ENCODE measurements around the gene KDM8. TPM values are rescaled to one million over a fixed set of nuclear protein-coding genes. Genes with fewer than 3 reads are reported as not detected.
"Not testable (repeated sequence)": the region's sequence is repeated elsewhere in the genome, so short reads cannot be mapped to it uniquely, and the experiment has no call there.

Gene KDM8
- total RNA-seq, 4 donors from 2014 or later = 2.5 to 7.1 (median 3.7) TPM

DNA sequence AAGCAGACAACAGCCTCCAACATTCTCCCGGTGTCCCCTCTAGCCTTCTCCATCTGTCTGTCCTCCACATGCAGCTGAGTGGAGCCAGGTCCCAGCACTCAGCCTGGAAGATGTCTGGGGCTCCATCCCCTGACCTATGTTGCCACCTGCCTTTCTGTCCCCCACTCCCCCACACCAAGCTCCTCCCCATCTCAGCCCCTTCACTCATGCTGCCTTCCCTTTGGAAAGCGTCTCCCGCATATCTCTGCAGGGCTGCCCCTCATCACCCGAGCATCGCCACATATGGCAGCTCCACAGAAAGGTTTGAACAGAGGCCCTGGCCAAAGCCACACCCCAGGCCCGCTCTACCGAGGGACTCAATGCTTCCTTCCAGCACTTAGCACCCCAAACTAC, 41.0 kb downstream of the KDM8 start:
- intact Hi-C loops (cut with DNase I) = loop anchor here (5.0 kb wide), 2 partner anchors 73 to 93 kb away; no protein-coding TSS in a partner anchor
- Histone ChIP-seq H3K27me3 (no peaks in the 10 kb centered on the region), H3K4me1 (peaks cover 50 to 77% (median 72%) of the 10 kb centered on the region in 4 donors), H3K27ac (replicated peaks in 1 of 4) (peak overlapping the region; percentile 80 to 89 (median 84)), H3K4me3 (no peak overlapping the region), H3K36me3 (peaks cover 0 to 5% (median 0%) of the 10 kb centered on the region in 4 donors), H3K9me3 (no peaks in the 10 kb centered on the region)
- 91% methylated on average over 7 of the region's 7 CpGs for WGBS
- TF ChIP-seq EP300 (IDR thresholded peaks at IDR 0.05) (no peak), POLR2AphosphoS5 (IDR thresholded peaks at IDR 0.05) (no peak), POLR2A (IDR thresholded peaks at IDR 0.05; ENCODE audit: low read depth) (no peak)
- TF ChIP-seq, protein P1, sequence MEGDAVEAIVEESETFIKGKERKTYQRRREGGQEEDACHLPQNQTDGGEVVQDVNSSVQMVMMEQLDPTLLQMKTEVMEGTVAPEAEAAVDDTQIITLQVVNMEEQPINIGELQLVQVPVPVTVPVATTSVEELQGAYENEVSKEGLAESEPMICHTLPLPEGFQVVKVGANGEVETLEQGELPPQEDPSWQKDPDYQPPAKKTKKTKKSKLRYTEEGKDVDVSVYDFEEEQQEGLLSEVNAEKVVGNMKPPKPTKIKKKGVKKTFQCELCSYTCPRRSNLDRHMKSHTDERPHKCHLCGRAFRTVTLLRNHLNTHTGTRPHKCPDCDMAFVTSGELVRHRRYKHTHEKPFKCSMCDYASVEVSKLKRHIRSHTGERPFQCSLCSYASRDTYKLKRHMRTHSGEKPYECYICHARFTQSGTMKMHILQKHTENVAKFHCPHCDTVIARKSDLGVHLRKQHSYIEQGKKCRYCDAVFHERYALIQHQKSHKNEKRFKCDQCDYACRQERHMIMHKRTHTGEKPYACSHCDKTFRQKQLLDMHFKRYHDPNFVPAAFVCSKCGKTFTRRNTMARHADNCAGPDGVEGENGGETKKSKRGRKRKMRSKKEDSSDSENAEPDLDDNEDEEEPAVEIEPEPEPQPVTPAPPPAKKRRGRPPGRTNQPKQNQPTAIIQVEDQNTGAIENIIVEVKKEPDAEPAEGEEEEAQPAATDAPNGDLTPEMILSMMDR (IDR thresholded peaks at IDR 0.05) = no peak
- DNase-seq (ENCODE audit: extremely low spot score) = no peak

DNA sequence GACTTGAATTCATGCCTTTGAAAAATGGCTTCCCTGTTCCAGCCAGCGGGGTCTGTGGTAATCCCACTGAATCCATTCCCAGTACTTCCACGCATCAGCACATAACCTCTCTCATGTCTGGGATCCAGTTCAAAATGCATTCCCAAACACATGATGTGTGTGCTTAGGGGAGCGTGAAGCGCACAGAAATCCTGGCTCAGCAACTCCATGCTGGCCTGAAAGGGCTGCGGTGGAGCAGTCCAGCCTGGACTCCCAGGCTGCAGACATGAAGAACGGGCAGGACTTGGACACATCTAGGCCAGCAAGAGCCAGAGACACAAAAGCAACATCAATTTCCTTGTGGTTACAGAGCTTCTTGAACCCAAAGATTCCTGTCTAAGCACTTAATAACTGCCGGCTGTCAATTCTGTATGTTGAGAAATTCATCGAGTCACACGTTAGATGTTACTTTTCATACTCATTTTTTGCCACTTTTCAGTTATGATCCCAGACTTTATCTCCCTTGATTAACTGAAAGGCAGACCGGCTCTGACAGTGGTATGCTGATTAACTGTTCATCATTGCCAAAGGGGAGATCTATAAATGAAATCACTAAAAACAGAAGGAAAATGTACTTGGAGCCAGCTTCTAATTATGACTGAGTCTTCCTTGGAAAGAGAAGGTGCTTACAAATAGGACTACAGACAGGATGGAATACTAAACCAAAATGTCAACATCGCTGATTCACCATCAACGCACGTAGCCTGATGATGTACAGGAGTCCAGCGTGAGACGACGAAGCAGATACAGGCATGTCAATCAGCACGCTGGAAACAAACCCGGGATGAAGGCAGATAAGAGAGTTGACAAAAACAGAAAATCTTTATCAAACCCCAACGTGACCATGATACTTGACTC, 42.2 kb downstream of the KDM8 start:
- H3K4me3 ChIP-seq = no peak overlapping the region
- DNase-seq (ENCODE audit: extremely low spot score) = no peak
- peaks cover 0 to 5% (median 0%) of the 10 kb centered on the region in 4 donors for H3K36me3 ChIP-seq
- 49% methylated on average over 18 of the region's 19 CpGs for WGBS
- H3K27me3 ChIP-seq = no peaks in the 10 kb centered on the region
- intact Hi-C loops (cut with DNase I) = loop anchor here (5.0 kb wide), 1 partner anchor 82 kb away; no protein-coding TSS in a partner anchor
- TF ChIP-seq, protein P1 (IDR thresholded peaks at IDR 0.05) = no peak
- TF ChIP-seq POLR2A (IDR thresholded peaks at IDR 0.05; ENCODE audit: low read depth) (no peak), POLR2AphosphoS5 (IDR thresholded peaks at IDR 0.05) (peak; percentile 47 to 92), EP300 (IDR thresholded peaks at IDR 0.05) (no peak)
- H3K9me3 ChIP-seq = no peaks in the 10 kb centered on the region
- H3K4me1 ChIP-seq = peaks cover 50 to 68% (median 65%) of the 10 kb centered on the region in 4 donors
- peak overlapping the region; percentile 80 to 89 (median 84) for H3K27ac ChIP-seq (replicated peaks in 1 of 4)

DNA sequence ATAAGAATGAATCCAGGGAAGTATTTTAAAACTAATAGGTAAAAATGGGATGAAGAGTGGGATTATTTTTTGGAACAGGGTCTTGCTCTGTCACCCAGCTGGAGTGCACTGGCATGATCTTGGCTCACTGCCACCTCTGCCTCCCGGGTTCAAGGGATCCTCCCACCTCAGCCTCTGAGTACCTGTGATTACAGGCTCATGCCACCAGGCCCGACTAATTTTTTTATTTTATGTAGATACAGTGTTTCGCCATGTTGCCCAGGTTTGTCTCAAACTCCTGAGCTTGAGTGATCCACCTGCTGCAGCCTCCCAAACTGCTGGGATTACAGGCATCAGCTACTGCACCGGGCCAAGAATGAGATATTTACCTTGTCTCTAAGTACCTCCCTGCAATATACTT, 43.1 kb downstream of the KDM8 start:
- H3K4me3 ChIP-seq = no peak overlapping the region
- no peaks in the 10 kb centered on the region for H3K27me3 ChIP-seq
- peaks cover 0 to 1% (median 0%) of the 10 kb centered on the region in 4 donors for H3K36me3 ChIP-seq
- intact Hi-C loops (cut with DNase I) = loop anchor here (5.0 kb wide), 1 partner anchor 81 kb away; no protein-coding TSS in a partner anchor
- TF ChIP-seq EP300 (IDR thresholded peaks at IDR 0.05) (no peak), POLR2AphosphoS5 (IDR thresholded peaks at IDR 0.05) (no peak), POLR2A (IDR thresholded peaks at IDR 0.05; ENCODE audit: low read depth) (no peak)
- TF ChIP-seq, protein P1 (IDR thresholded peaks at IDR 0.05) = no peak
- peak; percentile 53 for DNase-seq (ENCODE audit: extremely low spot score)
- H3K4me1 ChIP-seq = peaks cover 46 to 62% (median 59%) of the 10 kb centered on the region in 4 donors
- H3K9me3 ChIP-seq = no peaks in the 10 kb centered on the region
- H3K27ac ChIP-seq (replicated peaks in 1 of 4) = peak overlapping the region; percentile 80 to 89 (median 84)
- 71% methylated on average over 4 of the region's 4 CpGs for WGBS

DNA sequence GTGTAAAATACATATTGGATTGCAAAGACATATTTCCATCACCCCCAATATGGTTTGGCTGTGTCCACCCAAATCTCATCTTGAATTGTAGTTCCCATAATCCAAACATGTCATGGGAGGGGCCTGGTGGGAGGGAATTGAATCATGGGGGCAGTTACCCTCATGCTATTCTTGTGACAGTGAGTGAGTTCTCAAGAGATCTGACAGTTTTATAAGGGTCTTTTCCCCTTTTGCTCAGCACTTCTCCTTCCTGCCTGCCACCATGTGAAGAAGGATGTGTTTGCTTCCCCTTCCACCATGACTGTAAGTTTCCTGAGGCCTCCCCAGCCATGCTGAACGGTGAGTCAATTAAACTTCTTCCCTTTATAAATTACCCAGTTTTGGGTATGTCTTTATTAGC, 43.8 kb downstream of the KDM8 start:
- Histone ChIP-seq H3K4me1 (peaks cover 41 to 62% (median 59%) of the 10 kb centered on the region in 4 donors), H3K27ac (replicated peaks in 1 of 4) (peak overlapping the region; percentile 80 to 89 (median 84))
- intact Hi-C loops (cut with DNase I) = loop anchor here (5.0 kb wide), 1 partner anchor 80 kb away; no protein-coding TSS in a partner anchor
- not testable (repeated sequence) for H3K4me3 ChIP-seq; H3K36me3 ChIP-seq; H3K9me3 ChIP-seq; DNase-seq (ENCODE audit: extremely low spot score); H3K27me3 ChIP-seq
- WGBS = 71% methylated on average over 1 of the region's 1 CpG

DNA sequence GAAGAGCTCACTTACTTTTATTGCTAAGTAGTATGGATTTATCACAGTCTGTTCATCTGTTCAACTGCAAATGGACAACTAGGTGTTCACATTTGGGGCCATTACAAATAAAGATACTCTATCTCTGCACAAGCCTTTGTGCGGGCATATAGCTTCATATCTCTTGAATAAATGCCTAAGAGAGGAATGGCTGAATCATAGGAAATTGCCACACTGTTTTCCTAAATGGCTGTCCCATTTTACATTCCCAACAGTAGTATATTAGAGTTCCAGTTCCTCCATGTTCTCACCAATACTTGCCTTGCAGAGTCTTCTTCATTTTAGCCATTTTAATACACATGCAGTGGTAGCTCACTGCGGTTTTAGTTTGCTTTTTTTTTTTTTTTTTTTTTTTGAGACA, 44.7 kb downstream of the KDM8 start:
- Histone ChIP-seq H3K27me3 (no peaks in the 10 kb centered on the region), H3K4me1 (peaks cover 33 to 62% (median 59%) of the 10 kb centered on the region in 4 donors), H3K27ac (replicated peaks in 1 of 4) (peak overlapping the region in 1 of 4 donors; percentile 89), H3K36me3 (no peaks in the 10 kb centered on the region), H3K9me3 (no peaks in the 10 kb centered on the region), H3K4me3 (no peak overlapping the region)
- WGBS = 94% methylated on average over 2 of the region's 2 CpGs
- intact Hi-C loops (cut with DNase I) = loop anchor here (5.0 kb wide), 1 partner anchor 79 kb away; no protein-coding TSS in a partner anchor
- DNase-seq (ENCODE audit: extremely low spot score) = no peak
- TF ChIP-seq, protein P1 (IDR thresholded peaks at IDR 0.05) = no peak
- TF ChIP-seq POLR2A (IDR thresholded peaks at IDR 0.05; ENCODE audit: low read depth) (no peak), EP300 (IDR thresholded peaks at IDR 0.05) (no peak), POLR2AphosphoS5 (IDR thresholded peaks at IDR 0.05) (no peak)

DNA sequence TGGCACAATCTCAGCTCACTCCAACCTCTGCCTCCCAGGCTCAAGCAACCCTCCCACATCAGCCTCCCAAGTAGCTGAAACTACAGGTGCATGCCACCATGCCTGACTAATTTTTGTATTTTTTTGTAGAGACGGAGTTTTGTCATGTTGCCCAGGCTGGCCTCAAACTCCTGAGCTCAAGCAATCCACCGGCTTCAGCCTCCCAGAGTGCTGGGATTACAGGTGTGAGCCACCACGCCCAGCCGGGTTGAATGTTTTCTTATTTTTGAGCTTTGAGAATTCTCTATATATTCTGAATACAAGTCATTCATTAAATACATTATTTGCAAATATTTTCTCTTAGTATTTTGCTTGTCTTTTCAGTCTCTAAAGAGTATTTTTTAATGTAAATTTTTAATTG, 45.6 kb downstream of the KDM8 start:
- H3K4me1 ChIP-seq = peaks cover 28 to 62% (median 59%) of the 10 kb centered on the region in 4 donors
- H3K27me3 ChIP-seq; H3K9me3 ChIP-seq; H3K4me3 ChIP-seq; DNase-seq (ENCODE audit: extremely low spot score); H3K36me3 ChIP-seq; H3K27ac ChIP-seq (replicated peaks in 1 of 4): not testable (repeated sequence)
- WGBS = 98% methylated on average over 4 of the region's 4 CpGs
- intact Hi-C loops (cut with DNase I) = loop anchor here (5.0 kb wide), 1 partner anchor 78 kb away; no protein-coding TSS in a partner anchor
